Gastrocnemius medialis (tissue), 4 donors: ENCODE measurements around the gene PERM1.
A peak's percentile ranks its signal among the peaks of the same experiment; 100 is the strongest.

ENCODE experiments used
- CTCF ChIP-seq, 5 experiments: fragments of 450-650 bp in 3 of 5; fragments of 200-600 bp in 2 of 5; sonication (generic) in 2 of 5; IDR thresholded peaks in 4 of 5; conservative IDR thresholded peaks in 1 of 5; 1 replicate in 4 of 5; 2 replicates in 1 of 5; pipeline ENCODE4 v1.5.1; 2016 to 2019; ENCODE audit warnings: antibody characterized with exemption in 5 of 5, mild to moderate bottlenecking in 3 of 5, moderate library complexity in 3 of 5
- POLR2A ChIP-seq, 2 donors: fragments of 450-650 bp; IDR thresholded peaks; one replicate each; pipeline ENCODE4 v1.6.1; 2017; ENCODE audit warnings: antibody characterized with exemption in 2 of 2, mild to moderate bottlenecking in 2 of 2, moderate library complexity in 2 of 2

GRCh38 chr1:981955-982558 is at the start of gene PERM1:
- no peak for TF ChIP-seq CTCF (IDR thresholded peaks at IDR 0.05 in 4 of 5, conservative IDR thresholded peaks at IDR 0.05 in 1 of 5)
- peak; percentile 82 to 87 for TF ChIP-seq POLR2A (IDR thresholded peaks at IDR 0.05)
